Stimulated activated CD4-positive, alpha-beta T cell treated with anti-CD3 and anti-CD28 coated beads, TNF-alpha, amount 100 ng/mL, for 24 hours (primary cell): ENCODE results near the gene RAP1GDS1.
A peak's percentile ranks its signal among the peaks of the same experiment; 100 is the strongest.
"Not testable (repeated sequence)": the region's sequence is repeated elsewhere in the genome, so short reads cannot be mapped to it uniquely, and the experiment has no call there.

Source experiments
- DNase-seq, 3 experiments: peaks; one replicate each; pipeline ENCODE4 v3.0.0-alpha.2; 2020; ENCODE audit warnings: low read depth in 3 of 3

RAP1GDS1 gene

DNA sequence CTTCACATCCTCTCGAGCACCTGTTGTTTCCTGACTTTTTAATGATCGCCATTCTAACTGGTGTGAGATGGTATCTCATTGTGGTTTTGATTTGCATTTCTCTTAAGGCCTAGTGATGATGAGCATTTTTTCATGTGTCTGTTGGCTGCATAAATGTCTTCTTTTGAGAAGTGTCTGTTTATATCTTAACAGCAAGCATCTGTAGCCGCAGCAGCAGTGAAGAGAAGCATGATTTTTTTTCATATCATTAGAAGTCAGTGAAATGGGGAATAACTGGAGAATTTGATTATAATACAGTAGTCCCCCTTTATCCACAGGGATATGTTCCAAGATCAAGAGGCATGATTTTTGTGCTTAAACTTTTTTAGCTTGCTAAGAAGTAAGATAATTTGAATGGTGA lies 27.5 kb downstream of the RAP1GDS1 start:
- not testable (repeated sequence) for DNase-seq

DNA sequence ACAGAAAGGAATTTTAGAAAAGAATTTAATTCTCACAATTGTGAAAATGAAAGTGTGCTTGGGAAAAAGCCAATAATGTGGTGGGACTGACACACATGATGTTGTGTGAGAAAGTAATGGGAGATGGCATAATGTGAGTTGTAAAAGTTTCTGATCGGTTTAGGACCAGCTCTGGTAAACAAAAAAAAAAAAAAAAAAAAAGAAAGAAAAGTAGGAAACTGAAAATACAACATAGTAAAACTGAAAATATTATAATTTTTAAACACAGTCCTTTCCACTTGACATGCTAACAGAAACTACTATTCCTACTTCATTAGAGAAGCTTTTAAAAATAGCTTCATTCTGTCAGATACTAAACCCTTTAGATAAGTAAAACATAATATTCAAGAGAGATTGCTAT lies 28.2 kb downstream of the RAP1GDS1 start:
- no peak for DNase-seq

DNA sequence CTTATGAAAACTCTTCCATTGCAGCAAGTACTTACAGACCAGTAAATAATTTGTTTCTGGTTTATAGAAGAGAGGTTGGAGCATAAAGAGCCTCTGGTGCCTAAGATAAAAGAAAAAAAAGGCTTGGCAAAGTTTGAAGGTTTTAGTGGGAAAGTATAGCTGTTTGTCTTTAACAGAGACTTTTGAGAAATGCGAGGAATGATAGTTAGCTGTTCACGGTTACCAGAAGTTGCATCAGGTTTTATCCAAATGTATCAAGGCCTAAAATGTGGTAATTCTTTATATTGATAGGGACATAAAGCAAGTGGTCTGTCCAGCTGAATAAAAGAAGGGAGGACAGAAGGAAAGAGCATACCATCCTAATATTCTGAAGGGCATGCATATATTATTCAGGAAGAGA lies 29.3 kb downstream of the RAP1GDS1 start:
- no peak for DNase-seq

DNA sequence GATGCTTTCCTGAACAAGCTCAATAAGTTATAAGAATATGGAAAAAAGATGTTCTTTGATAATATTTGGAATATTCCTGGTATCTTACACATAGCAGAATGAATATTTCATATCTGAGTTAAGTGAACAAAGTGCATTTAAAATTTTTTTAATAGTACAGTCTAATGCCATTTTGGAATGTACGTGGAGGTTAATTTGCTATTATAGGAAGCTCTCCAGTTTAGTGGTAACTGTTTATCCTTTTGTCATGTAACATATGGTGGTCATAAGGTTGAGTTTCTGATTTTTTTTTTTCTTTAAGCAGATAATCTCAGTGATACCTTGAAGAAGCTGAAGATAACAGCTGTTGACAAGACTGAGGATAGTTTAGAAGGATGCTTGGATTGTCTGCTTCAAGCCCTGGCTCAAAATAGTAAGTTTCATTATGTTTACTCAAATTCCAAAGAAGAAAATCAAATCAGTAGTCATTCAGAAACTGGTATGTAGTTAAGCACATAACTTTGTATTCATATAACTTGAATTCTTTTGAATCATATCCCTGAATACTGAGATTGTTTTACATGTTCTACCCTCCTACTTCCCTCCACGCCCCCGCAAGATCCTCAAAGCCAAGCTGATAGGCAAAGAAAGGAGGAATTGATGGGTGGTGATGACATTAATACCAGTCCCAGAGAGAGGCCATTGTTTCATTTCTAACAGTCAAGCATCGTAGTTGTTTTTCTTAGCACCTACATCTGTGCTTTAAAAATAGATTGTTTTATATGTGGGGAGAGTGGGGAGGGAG lies 32.1 kb downstream of the RAP1GDS1 start:
- DNase-seq, result peak in 1 of 3 experiments; percentile 16

DNA sequence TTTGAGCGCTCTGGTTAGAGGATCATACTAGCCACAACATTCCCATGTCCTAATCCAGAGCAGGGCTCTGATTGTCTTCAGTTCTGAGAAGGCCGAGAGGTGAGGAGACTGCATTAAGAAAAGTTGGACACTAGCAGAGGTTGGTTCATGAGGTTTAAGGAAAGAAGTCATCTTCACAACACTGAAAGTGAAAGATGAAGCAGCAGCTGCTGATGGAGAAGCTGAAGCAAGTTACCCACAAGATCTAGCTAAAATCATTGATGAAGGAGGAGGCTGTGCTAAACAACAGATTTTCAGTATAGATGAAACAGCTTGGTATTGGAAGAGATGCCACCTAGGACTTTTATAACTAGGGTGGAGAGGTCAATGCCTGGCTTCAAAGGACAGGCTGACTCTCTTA lies 36.8 kb downstream of the RAP1GDS1 start:
- DNase-seq, result no peak

DNA sequence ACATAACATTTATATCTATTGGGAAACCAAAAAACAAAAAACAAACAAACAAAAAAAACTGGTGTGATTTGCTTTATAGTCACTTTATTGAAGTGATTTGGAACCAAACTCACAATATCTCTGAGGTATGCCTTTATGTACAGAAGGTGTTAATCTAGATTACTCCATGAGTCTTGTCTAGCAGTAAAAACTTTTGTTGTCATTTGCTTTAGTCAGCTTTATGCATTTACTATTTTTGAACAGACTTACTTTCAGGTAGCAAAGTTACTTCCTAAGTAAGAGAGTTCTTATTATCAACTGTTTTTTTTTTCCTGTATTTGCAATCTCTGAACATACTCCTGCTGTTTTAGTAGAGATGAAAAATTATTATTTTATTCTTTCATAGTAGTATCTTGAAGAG lies 39.5 kb downstream of the RAP1GDS1 start:
- no peak for DNase-seq

DNA sequence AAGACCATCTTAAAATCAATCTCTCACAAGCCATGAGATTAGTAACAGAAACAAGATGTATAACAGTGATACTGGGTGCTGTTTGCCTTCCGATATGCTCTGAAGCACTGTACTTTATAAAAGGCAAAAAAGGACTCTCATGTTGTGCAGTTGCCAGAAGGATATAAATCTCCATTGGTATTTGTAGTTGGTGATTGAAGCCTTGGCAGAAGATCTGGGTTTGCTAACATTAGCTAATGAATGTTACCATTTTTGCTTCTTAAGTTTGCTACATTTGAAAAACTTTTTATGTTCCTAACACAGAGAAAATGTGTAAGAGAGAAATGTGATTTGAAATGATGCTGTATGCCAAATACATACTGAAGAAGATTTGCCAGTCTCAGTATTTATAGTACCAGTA lies 44.4 kb downstream of the RAP1GDS1 start:
- no peak for DNase-seq

DNA sequence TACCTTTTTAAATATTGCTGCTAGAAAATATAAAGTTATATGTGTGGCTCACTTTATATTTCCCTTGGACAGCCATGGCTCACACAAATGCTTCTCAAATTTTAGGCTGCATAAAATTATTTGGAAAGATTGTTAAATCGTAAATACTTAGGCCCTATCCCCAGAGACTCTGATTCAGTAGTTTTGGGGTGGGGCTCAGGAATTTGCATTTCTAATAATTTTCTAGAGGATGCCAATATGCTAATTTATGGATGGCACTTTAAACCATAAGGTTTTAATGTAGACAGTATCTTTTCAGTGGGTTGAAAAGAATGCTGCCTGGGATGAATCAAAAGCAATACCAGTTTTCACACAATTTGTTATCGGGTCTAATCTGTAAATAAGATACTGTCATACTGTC lies 49.7 kb downstream of the RAP1GDS1 start:
- no peak for DNase-seq

DNA sequence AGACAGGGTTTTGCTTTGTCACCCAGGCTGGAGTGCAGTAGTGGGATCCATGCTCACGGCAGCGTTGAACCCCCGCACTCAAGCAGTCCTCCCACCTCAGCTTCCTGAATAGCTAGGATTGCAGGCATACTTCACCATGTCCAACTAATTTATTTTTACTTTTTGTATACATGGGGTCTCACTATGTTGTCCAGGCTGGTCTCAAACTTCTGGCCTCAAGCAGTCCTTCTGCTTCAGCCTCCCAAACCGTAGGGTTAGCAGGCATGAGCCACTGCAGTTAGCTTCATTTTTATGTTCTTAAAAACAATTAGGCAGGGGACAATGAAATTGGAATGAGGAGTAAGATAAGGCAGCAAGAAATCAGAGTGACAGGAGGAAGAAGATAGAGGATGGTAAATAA lies 50.5 kb downstream of the RAP1GDS1 start:
- no peak for DNase-seq

DNA sequence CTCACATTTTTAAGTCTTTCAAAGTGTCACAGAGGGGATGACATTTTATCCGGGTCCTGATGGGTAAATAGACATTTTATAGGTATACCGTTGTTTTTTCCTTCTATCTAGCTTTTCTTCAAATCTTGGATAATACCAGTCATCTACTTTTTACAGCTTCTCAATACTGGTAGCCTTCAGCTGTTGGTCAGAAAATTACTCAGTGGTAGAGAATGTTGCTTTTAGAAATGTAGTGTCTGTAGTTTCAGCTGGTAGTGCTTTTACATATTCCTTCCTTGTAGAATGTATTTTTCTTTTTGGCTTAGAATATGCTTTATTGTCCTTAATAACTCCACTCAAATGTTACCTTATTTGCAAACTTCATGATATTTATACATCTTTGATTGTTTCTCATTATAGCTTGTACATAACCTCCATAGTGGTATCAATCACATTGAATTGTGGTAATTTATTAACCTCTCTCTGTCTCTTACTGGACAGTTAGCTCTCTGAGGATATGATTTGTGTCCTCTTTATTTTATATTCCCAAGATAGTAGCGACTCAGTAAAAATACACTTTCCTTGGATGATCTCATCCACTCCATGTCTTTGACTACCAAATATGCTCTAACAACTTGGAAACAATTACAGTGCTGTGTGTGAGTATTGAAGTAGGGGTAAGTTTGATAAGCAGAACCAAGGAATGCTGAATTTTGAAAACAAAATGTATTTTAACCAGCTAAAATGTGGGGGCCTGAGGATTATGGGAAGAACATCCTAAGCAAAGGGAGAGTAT lies 53.8 kb downstream of the RAP1GDS1 start:
- DNase-seq, result no peak

DNA sequence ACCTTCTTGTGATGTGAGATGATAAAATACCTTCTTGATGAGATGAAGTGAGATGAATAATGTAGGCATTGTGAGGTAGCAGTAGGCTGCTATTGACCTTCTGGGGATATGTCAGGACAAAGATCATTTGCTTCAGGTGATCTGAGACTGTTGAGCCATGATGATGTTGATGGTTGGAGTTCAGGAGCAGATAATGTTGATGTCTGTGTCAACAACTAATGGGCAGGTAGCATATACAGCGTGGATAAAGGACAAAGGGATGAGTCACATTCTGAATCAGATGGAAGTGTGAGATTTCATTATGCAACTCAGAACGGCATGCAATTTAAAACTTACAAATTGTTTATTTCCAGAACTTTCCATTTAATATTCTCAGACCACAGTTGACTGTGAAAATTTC lies 57.3 kb downstream of the RAP1GDS1 start:
- DNase-seq, result no peak

DNA sequence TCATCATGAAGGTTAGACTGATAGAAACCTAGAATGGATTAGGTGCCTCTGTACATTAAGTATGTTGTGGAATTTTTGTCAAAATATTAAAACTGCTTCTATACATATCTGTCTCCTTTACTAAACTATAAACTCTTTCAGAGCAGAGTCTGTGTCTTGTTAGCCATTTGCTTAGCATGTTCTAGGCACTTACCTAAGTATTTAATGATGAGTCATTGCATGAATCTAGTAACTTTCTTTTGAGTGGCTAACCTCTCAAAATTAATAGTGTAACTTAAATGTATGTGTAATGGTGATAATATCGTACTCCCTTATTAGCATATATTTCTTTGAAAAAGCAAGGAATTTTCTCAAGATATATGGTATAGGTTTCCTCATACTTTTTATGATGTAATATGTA lies 57.8 kb downstream of the RAP1GDS1 start:
- no peak for DNase-seq

DNA sequence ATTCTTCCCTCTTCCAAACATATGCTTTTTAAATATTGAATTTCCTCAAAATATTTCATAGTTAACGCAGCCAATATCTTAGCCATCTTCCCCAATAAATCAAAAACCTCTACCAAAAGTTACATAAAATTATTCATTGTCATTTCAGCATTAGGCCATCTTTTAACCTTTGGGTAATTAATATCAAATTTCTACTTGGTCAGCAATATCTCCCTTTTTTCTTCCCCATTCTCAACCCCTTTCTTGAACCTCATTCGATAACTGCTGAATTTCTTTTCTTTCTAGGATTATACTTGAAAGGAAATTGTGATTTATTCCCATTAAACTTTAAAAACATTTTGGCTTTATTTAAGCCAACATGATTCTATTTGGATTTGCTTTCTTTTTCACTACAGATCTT lies 65.0 kb downstream of the RAP1GDS1 start:
- DNase-seq, result no peak

DNA sequence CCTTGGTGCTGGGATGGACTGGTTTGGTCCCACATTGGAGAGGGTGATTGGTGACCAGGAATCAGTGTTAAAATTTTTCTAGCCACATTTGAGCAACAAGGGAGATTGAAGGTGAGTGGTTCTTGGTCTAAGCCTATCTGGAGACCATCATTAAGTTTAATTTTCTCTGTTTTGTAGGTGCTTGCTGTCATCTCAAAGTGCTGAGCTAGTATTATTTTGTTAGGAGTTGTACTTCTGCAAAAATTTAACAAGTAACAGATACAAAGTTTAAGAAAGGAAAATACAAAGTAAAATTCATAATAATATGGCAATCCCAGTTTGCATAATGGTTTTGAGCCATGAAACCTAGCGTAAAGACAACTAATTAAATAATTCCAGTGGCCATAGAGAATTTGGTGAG lies 66.5 kb downstream of the RAP1GDS1 start:
- no peak for DNase-seq

DNA sequence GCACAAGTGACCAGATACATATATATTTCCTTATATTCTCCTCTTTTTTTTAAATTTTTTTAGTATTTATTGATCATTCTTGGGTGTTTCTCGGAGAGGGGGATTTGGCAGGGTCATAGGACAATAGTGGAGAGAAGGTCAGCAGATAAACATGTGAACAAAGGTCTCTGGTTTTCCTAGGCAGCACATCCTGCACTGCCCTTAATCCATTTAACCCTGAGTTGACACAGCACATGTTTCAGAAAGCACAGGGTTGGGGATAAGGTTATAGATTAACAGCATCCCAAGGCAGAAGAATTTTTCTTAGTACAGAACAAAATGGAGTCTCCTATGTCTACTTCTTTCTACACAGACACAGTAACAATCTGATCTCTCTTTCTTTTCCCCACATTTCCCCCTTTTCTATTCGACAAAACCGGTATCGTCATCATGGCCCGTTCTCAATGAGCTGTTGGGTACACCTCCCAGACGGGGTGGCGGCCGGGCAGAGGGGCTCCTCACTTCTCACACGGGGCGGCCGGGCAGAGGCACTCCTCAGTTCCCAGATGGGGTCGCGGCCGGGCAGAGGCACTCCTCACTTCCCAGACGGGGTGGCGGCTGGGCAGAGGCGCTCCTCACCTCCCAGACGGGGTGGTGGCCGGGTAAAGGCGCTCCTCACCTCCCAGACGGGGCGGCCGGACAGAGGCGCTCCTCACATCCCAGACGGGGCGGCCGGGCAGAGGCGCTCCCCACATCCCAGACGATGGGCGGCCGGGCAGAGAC lies 68.9 kb downstream of the RAP1GDS1 start:
- not testable (repeated sequence) for DNase-seq

DNA sequence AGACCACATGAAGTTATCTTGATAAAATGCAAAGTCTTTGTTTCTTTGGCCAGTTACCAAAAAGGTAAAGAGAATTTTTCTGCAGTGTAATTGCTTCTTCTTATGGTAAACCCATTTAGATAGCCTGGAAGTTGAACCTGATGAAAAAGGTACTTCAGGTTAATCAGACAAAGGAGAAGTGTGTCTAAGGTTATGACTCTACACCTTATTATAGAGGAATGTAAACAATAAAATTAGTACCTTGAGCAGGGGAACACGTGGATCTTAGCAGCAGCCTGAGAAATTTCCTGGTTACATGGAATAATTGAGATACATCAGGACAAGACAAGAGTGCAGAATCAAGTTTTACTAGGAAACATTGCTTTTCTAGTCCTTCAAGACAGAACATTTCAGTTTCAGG lies 70.8 kb downstream of the RAP1GDS1 start:
- no peak for DNase-seq

DNA sequence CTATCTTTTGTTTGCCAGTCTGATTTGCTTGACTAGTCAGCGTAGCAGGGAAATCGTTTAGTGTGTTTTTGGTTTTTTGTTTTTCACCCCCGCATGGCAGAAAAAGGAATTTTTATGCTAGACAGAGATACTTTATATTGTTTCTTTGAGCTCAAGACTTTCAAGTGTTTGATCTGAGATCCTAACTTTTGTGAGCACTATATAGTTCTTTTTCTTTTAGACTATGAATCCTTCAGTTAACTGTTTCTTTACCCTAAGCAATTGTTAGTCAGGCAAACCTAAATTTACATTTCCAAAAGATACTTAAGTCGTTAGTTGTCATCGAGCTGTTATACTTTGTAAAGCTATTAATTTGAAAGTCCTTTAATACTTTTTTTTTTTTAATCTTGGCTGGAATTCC lies 73.3 kb downstream of the RAP1GDS1 start:
- no peak for DNase-seq

DNA sequence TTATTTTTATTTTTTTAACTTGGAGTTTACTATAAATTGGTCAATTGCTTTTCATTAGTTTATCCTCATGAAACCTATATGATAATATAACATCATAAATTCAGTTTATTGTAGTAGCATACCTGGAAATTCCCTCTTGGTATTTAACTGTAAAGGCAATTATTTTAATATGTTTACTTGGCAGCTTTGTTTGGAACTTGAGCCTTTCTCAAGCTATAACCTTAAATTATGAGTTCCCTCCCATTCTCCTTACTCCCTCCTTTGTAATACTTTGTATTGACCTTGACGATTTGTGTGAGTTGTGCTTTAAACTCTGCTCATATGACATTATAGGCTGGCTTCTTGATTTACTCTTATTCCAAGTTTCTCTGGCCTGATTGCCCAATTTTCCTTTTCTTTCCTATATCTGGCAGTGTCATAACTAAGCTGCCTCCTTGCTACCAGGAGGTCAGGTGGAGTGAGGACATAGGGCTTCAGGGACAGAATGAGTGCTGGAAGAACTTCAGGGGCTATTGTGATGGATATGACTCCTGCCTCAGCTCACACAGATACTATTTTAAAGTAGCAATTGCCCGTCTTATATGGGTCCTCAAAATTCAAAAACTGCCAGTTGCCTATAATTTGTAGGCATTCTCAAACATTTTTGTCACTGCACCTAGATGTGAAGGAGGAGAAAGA lies 77.7 kb downstream of the RAP1GDS1 start:
- no peak for DNase-seq

DNA sequence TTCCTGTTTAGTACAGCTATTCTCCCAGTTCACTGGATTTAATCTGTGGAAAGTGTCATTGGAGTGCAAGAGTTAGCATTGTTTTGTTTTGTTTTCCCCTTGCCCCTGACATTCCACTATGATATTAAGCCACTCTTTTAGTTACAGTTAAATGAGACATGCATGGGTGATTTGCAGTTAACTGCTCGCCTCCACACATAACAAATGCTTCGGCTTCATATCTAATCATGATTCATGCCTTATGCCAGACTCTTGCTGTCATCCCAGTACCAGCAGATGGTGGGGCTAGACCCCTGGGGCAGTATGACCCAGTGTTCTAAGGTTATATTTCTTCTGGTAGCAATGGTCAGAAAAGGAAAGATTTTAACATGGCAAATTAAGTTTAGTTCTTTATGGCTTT lies 80.1 kb downstream of the RAP1GDS1 start:
- DNase-seq, result no peak

DNA sequence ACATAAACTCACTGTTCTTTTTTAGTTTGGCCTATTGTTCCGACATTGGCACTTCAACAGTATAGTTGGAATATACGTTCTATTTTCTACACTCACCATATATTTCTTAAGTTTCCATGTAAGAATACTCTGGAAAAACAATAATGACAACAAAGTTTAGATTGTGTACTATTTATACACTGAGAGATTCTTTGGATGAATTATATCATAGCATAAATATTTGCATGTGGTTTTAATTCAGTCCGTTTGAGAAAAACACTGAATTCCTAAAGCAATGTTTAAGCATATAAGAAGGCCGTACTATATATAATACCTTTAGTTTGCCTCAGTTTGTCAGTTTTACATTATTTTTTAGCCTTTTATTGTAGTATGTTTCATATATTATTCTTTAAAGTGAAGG lies 82.4 kb downstream of the RAP1GDS1 start:
- no peak for DNase-seq

DNA sequence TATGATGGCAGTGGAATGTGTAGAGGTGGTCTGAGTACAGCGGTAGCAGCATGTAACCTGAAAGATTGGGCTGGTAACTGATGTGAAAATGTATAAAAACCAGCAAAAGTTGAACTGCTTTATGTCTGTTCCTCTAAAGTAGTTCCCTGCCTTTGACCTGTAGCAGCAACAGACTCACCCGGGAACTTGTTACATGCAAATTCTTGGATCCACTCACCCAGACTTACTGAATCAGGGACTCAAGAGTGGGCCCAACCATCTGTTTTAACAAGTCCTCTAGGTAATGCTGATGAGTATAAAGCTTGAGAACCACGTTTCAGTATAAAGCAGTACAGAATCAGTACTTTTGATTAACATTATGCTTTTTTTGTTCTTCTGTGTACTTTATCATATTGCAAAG lies 84.7 kb downstream of the RAP1GDS1 start:
- DNase-seq, result no peak

DNA sequence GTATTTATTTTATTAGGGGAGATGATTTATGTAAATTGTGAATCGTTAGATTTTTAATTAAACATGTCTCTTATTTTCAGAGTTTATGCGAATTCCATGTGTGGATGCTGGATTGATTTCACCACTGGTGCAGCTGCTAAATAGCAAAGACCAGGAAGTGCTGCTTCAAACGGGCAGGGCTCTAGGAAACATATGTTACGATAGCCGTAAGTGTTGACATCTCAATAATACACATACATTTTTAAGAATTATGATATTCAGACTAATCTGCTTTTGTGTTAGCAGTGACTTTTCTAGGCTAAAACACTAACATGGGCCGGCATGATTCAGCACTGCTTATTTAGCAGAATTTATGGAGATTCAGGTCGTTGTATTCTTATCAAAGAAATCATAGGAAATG lies 91.2 kb downstream of the RAP1GDS1 start:
- no peak for DNase-seq
